ENCODE data around the gene TRIM52.

The TRIM52 gene

DNA sequence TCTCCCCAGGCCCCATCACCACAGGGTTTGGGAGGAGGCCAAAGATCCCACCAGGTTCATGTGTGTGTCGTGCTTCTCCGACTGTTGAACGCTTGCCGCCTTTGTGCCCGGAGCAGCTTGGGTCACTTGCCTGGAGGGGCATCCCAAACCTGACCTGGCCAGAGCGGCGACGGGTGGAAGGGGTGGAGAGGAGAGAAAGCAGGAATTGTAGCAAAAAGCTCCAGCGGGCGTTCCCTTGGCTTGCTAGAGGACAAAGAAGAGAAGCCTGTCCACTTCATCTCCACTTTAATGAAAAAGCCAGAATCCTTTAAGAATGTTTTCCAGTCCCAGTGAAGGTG lies 40.8 kb downstream of the TRIM52 start:
- CTCF ChIA-PET, result no interaction called here
- Histone ChIP-seq H3K4me1 (ENCODE audit: control insufficient read depth, insufficient read depth, low read length) (no peaks in the 10 kb centered on the region), H3K9me3 (ENCODE audit: control insufficient read depth, insufficient read depth, low read depth, low read length) (no peaks in the 10 kb centered on the region), H3K36me3 (ENCODE audit: control insufficient read depth in 2 of 2, insufficient read depth in 1 of 2, low read length in 2 of 2) (peaks cover 0 to 4% of the 10 kb centered on the region in 2 experiments; a peak in 1 of 3 replicates), H3K27ac (ENCODE audit: extremely low read depth, low read depth, low read length) (no peak overlapping the region), H3K4me3 (ENCODE audit: low read depth, low read length) (no peak overlapping the region)
- no peak for TF ChIP-seq SP3 (tag by site-specific recombination; IDR thresholded peaks at IDR 0.05)
- no peak for TF ChIP-seq ZNF501 (tag by site-specific recombination; IDR thresholded peaks at IDR 0.05)
- no peak for TF ChIP-seq ZNF777 (tag by site-specific recombination; IDR thresholded peaks at IDR 0.05; ENCODE audit: borderline replicate concordance)
- TF ChIP-seq ZNF747 (tag by site-specific recombination; IDR thresholded peaks at IDR 0.05), result no peak
- TF ChIP-seq ZNF658 (tag by site-specific recombination; IDR thresholded peaks at IDR 0.05), result no peak
- no peak for TF ChIP-seq HOXA7 (CRISPR knock-in tag; IDR thresholded peaks at IDR 0.05; ENCODE audit: borderline replicate concordance)
- no peak for TF ChIP-seq ZNF645 (tag by site-specific recombination; IDR thresholded peaks at IDR 0.05)
- TF ChIP-seq ZXDB (tag by site-specific recombination; IDR thresholded peaks at IDR 0.05), result no peak
- no peak for TF ChIP-seq MZF1 (tag by site-specific recombination; IDR thresholded peaks at IDR 0.05; ENCODE audit: borderline replicate concordance)
- no peak for TF ChIP-seq ZNF664 (tag by site-specific recombination; IDR thresholded peaks at IDR 0.05)
- no peak for TF ChIP-seq IKZF3 (tag by site-specific recombination; IDR thresholded peaks at IDR 0.05)
- TF ChIP-seq ZNF623 (tag by site-specific recombination; IDR thresholded peaks at IDR 0.05), result no peak
- no peak for TF ChIP-seq AEBP2 (tag by site-specific recombination; IDR thresholded peaks at IDR 0.05; ENCODE audit: borderline replicate concordance)
- no peak for TF ChIP-seq HOXD13 (CRISPR knock-in tag; IDR thresholded peaks at IDR 0.05; ENCODE audit: borderline replicate concordance)
- no peak for TF ChIP-seq ZSCAN5A (tag by site-specific recombination; IDR thresholded peaks at IDR 0.05)
- TF ChIP-seq ZNF785 (tag by site-specific recombination; IDR thresholded peaks at IDR 0.05), result no peak
- POLR2A ChIA-PET, result no interaction called here

GRCh38 chr5:181219262-181220177 lies 41.4 kb downstream of the TRIM52 start:
- H3K27ac ChIP-seq (ENCODE audit: extremely low read depth, low read depth, low read length), result no peak overlapping the region
- H3K4me1 ChIP-seq (ENCODE audit: control insufficient read depth, insufficient read depth, low read length), result no peaks in the 10 kb centered on the region
- no peak overlapping the region for H3K4me3 ChIP-seq (ENCODE audit: low read depth, low read length)
- no peaks in the 10 kb centered on the region for H3K9me3 ChIP-seq (ENCODE audit: control insufficient read depth, insufficient read depth, low read depth, low read length)
- ChIA-PET POLR2A (interaction anchor here (0.8 to 1.0 kb wide), 2 partner anchors 12 to 28 kb away, joined by 3 read pairs; no protein-coding TSS in a partner anchor), CTCF (no interaction called here)
- no peaks in the 10 kb centered on the region for H3K36me3 ChIP-seq (ENCODE audit: control insufficient read depth in 2 of 2, insufficient read depth in 1 of 2, low read length in 2 of 2)
- TF ChIP-seq PRDM1 (tag by site-specific recombination; IDR thresholded peaks at IDR 0.05) (no peak), SETDB1 (IDR thresholded peaks at IDR 0.05; ENCODE audit: insufficient read length, low read length) (no peak), ZNF473 (tag by site-specific recombination; IDR thresholded peaks at IDR 0.05) (no peak), PRDM10 (tag by site-specific recombination; IDR thresholded peaks at IDR 0.05) (no peak)
